IMR-90 (cell line): ENCODE measurements around the gene ZNF667. TPM values are rescaled to one million over a fixed set of nuclear protein-coding genes. Genes with fewer than 3 reads are reported as not detected.
A peak's percentile ranks its signal among the peaks of the same experiment; 100 is the strongest.

Experiments
- ATAC-seq: fragments of 200-7000 bp; cut with Tn5 transposase; 2 replicates; pipeline ENCODE4 v1.9.1; 2020; ENCODE audit warnings: low read depth, mild to moderate bottlenecking, moderate library complexity
- BruUV-seq: library from RNA; stranded (reverse); fragments of 400-500 nt; replicated peaks from 2 replicates; lab custom pipeline; 2021; lab: Mats Ljungman, UMichigan
- CTCF ChIA-PET: fragments of 300-600 bp; formaldehyde crosslinking; extraction: SDS; loops from one replicate; lab custom pipeline; 2021; ENCODE audit warnings: antibody characterized with exemption; lab: Yijun Ruan, JAX
- POLR2A ChIA-PET: fragments of 300-600 bp; sonication (Branson Sonifier 250); formaldehyde crosslinking; loops from one replicate; lab custom pipeline; 2022; ENCODE audit warnings: antibody characterized with exemption; ENCODE audit not compliant: unreplicated experiment; lab: Charles Lee
- DNase-seq: peaks from one replicate; pipeline ENCODE4 v3.0.0; 2013
- H2AFZ ChIP-seq: replicated peaks from 2 replicates; pipeline ENCODE3; 2013; ENCODE audit warnings: low read length, mild to moderate bottlenecking; ENCODE audit not compliant: poor library complexity
- H2AK5ac ChIP-seq: 2 replicates; pipeline ENCODE4 v1.6.1; 2013; ENCODE audit warnings: low read depth, low read length, inconsistent platforms
- H2AK9ac ChIP-seq: replicated peaks from 2 replicates; pipeline ENCODE3; 2013; ENCODE audit warnings: mild to moderate bottlenecking, low read depth, low read length, moderate library complexity; ENCODE audit not compliant: poor library complexity
- H2BK120ac ChIP-seq: 2 replicates; pipeline ENCODE4 v1.6.1; 2013; ENCODE audit warnings: low read depth, low read length, inconsistent platforms
- H2BK15ac ChIP-seq: 3 replicates; pipeline ENCODE4 v1.6.1; 2013; ENCODE audit warnings: low read depth, low read length, inconsistent platforms
- H2BK20ac ChIP-seq: 2 replicates; pipeline ENCODE4 v1.6.1; 2013; ENCODE audit warnings: low read depth, mild to moderate bottlenecking, inconsistent platforms, low read length, moderate library complexity
- H2BK5ac ChIP-seq: 2 replicates; pipeline ENCODE4 v1.6.1; 2013; ENCODE audit warnings: mild to moderate bottlenecking, low read depth, low read length, inconsistent platforms; ENCODE audit not compliant: poor library complexity, severe bottlenecking
- H3K14ac ChIP-seq: replicated peaks from 2 replicates; pipeline ENCODE4 v1.6.1; 2013; ENCODE audit warnings: low read depth, low read length, inconsistent platforms
- H3K18ac ChIP-seq: 2 replicates; pipeline ENCODE4 v1.6.1; 2013; ENCODE audit warnings: low read depth, low read length, control low read depth
- H3K23ac ChIP-seq: 2 replicates; pipeline ENCODE4 v1.6.1; 2013; ENCODE audit warnings: low read depth, low read length, inconsistent platforms
- H3K27ac ChIP-seq: 2 replicates; pipeline ENCODE4 v1.5.1; 2013; ENCODE audit warnings: mild to moderate bottlenecking, control low read depth, low read length; ENCODE audit not compliant: insufficient read depth
- H3K27me3 ChIP-seq: 2 replicates; pipeline ENCODE4 v1.6.1; 2013; ENCODE audit warnings: low read length; ENCODE audit not compliant: control insufficient read depth, insufficient read depth
- H3K36me3 ChIP-seq: 2 replicates; pipeline ENCODE4 v1.6.1; 2013; ENCODE audit warnings: low read length, mixed read lengths; ENCODE audit not compliant: control insufficient read depth, insufficient read depth
- H3K4ac ChIP-seq: 2 replicates; pipeline ENCODE4 v1.6.1; 2013; ENCODE audit warnings: low read depth, low read length, inconsistent platforms
- H3K4me1 ChIP-seq: 2 replicates; pipeline ENCODE4 v1.6.1; 2013; ENCODE audit warnings: low read length, mixed read lengths; ENCODE audit not compliant: control insufficient read depth, insufficient read depth
- H3K4me2 ChIP-seq: 2 replicates; pipeline ENCODE4 v1.6.1; 2013; ENCODE audit warnings: low read depth, mild to moderate bottlenecking, control low read depth, low read length, moderate library complexity
- H3K4me3 ChIP-seq: 2 replicates; pipeline ENCODE4 v1.5.1; 2013; ENCODE audit warnings: low read depth, mild to moderate bottlenecking, control low read depth, low read length, moderate library complexity; ENCODE audit not compliant: insufficient read depth
- H3K56ac ChIP-seq: 2 replicates; pipeline ENCODE4 v1.6.1; 2013; ENCODE audit warnings: low read length, inconsistent platforms; ENCODE audit not compliant: insufficient read depth; ENCODE audit errors: extremely low read depth
- H3K79me1 ChIP-seq, 2 experiments: 2 replicates each; pipeline ENCODE4 v1.6.1; 2013; ENCODE audit warnings: low read length in 2 of 2, inconsistent platforms in 1 of 2, low read depth in 1 of 2
- H3K9ac ChIP-seq: 2 replicates; pipeline ENCODE4 v1.6.1; 2013; ENCODE audit warnings: low read depth, low read length, control low read depth
- H3K9me1 ChIP-seq: 2 replicates; pipeline ENCODE4 v1.6.1; 2013; ENCODE audit warnings: low read length, inconsistent platforms; ENCODE audit not compliant: insufficient read depth
- H3K9me3 ChIP-seq: 2 replicates; pipeline ENCODE4 v1.6.1; 2013; ENCODE audit warnings: low read length; ENCODE audit not compliant: control insufficient read depth, insufficient read depth
- H4K20me1 ChIP-seq: 2 replicates; pipeline ENCODE4 v1.6.1; 2013; ENCODE audit warnings: low read length, inconsistent platforms; ENCODE audit not compliant: insufficient read depth
- H4K5ac ChIP-seq: 2 replicates; pipeline ENCODE4 v1.6.1; 2013; ENCODE audit warnings: mild to moderate bottlenecking, low read depth, low read length, control low read depth
- H4K8ac ChIP-seq, 2 experiments: 2 replicates each; pipeline ENCODE4 v1.6.1; 2013; ENCODE audit warnings: low read depth in 2 of 2, low read length in 2 of 2, control low read depth in 1 of 2, inconsistent platforms in 1 of 2
- H4K91ac ChIP-seq: 2 replicates; pipeline ENCODE4 v1.6.1; 2013; ENCODE audit warnings: low read depth, low read length, inconsistent platforms; ENCODE audit not compliant: insufficient read depth
- BHLHE40 ChIP-seq: fragments of 150-350 bp; IDR thresholded peaks from 2 replicates; pipeline ENCODE4 v1.6.1; 2016; ENCODE audit warnings: mild to moderate bottlenecking, low read depth, low read length
- CEBPB ChIP-seq: IDR thresholded peaks from 2 replicates; pipeline ENCODE4 v1.6.1; 2012; ENCODE audit warnings: low read depth, low read length, improper control_type of control experiment
- CHD1 ChIP-seq: IDR thresholded peaks from 2 replicates; pipeline ENCODE4 v1.6.1; 2012; ENCODE audit warnings: low read depth, low read length, improper control_type of control experiment
- CTCF ChIP-seq: conservative IDR thresholded peaks from 2 replicates; pipeline ENCODE4 v1.5.1; 2012; ENCODE audit warnings: mild to moderate bottlenecking, low read depth, low read length, improper control_type of control experiment
- FOS ChIP-seq: fragments of 150-350 bp; IDR thresholded peaks from 2 replicates; pipeline ENCODE4 v1.6.1; 2016; ENCODE audit warnings: low read depth, low read length
- MAFK ChIP-seq: IDR thresholded peaks from 2 replicates; pipeline ENCODE4 v1.6.1; 2012; ENCODE audit warnings: low read depth, low read length, improper control_type of control experiment
- MAZ ChIP-seq: IDR thresholded peaks from 2 replicates; pipeline ENCODE4 v1.6.1; 2012; ENCODE audit warnings: low read depth, mild to moderate bottlenecking, low read length, improper control_type of control experiment, moderate library complexity, borderline replicate concordance
- MXI1 ChIP-seq: IDR thresholded peaks from 2 replicates; pipeline ENCODE4 v1.6.1; 2012; ENCODE audit warnings: low read depth, mild to moderate bottlenecking, low read length, moderate library complexity, borderline replicate concordance
- NFE2L2 ChIP-seq: fragments of 150-350 bp; IDR thresholded peaks from 2 replicates; pipeline ENCODE4 v1.6.1; 2016; ENCODE audit warnings: low read depth, mild to moderate bottlenecking, low read length
- POLR2A ChIP-seq: IDR thresholded peaks from 2 replicates; pipeline ENCODE4 v1.6.1; 2012; ENCODE audit warnings: mild to moderate bottlenecking, low read depth, low read length
- RAD21 ChIP-seq: IDR thresholded peaks from 2 replicates; pipeline ENCODE4 v1.6.1; 2012; ENCODE audit warnings: low read length, improper control_type of control experiment
- RCOR1 ChIP-seq: IDR thresholded peaks from 2 replicates; pipeline ENCODE4 v1.6.1; 2012; ENCODE audit warnings: mild to moderate bottlenecking, low read length, improper control_type of control experiment; ENCODE audit not compliant: insufficient replicate concordance
- RFX5 ChIP-seq: IDR thresholded peaks from 2 replicates; pipeline ENCODE4 v1.8.0; 2012; ENCODE audit warnings: low read depth, mild to moderate bottlenecking, low read length, moderate library complexity
- SMC3 ChIP-seq: fragments of 150-350 bp; IDR thresholded peaks from 2 replicates; pipeline ENCODE4 v1.6.1; 2016; ENCODE audit warnings: low read depth, mild to moderate bottlenecking, antibody characterized with exemption, low read length, moderate library complexity
- WGBS, 2 experiments: methylation state at CpG; one replicate each; pipeline versions ENCODE4 v1.1.5 to v1.1.7; 2013; ENCODE audit warnings: missing lambda C conversion rate in 2 of 2; ENCODE audit not compliant: insufficient read length in 1 of 2; ENCODE audit errors: extremely low coverage in 2 of 2; 5-methylcytosine and 5-hydroxymethylcytosine counted together
- dilution Hi-C: fragments of 300-500 bp; cut with HindIII; formaldehyde crosslinking; loops from one replicate; pipeline ENCODE4 v1.14.3; 2018; ENCODE audit warnings: low sequenced_read_pairs; ENCODE audit not compliant: unreplicated experiment
- in situ Hi-C: fragments of 300-500 bp; cut with MboI; formaldehyde crosslinking; loops from 3 replicates; pipeline ENCODE4 v1.14.3; 2019; ENCODE audit warnings: low sequenced_read_pairs, inconsistent platforms, mixed read lengths
- intact Hi-C: fragments of 100-400 bp; cut with micrococcal nuclease; formaldehyde crosslinking; loops from 2 replicates; pipeline ENCODE4 v1.10.0; 2022
- polyA plus RNA-seq, 3 experiments: library from polyadenylated mRNA; depleted of rRNA; stranded (reverse); fragments of >200 nt; gene quantifications; 2 replicates each; pipeline ENCODE4 v1.2.3, GENCODE V29; 2012; ENCODE audit warnings: low replicate concordance in 1 of 3
- total RNA-seq: library from RNA; depleted of rRNA; stranded (reverse); fragments of >200 nt; gene quantifications from 2 replicates; pipeline ENCODE4 v1.2.3, GENCODE V29; 2012
- TF ChIP-seq, protein P1 (sequence below): fragments of 150-350 bp; IDR thresholded peaks from 2 replicates; pipeline ENCODE4 v1.6.1; 2016; ENCODE audit warnings: low read depth, mild to moderate bottlenecking, low read length, moderate library complexity, borderline replicate concordance
- TF ChIP-seq, protein P2 (sequence below): fragments of 150-350 bp; IDR thresholded peaks from 2 replicates; pipeline ENCODE4 v1.6.1; 2017; ENCODE audit warnings: mild to moderate bottlenecking, antibody characterized with exemption, low read length, low read depth

The ZNF667 gene
- total and polyA plus RNA-seq, 2 of the 4 experiments (the other 2 are of a cell fraction), result 1.8 to 3.4 TPM

DNA sequence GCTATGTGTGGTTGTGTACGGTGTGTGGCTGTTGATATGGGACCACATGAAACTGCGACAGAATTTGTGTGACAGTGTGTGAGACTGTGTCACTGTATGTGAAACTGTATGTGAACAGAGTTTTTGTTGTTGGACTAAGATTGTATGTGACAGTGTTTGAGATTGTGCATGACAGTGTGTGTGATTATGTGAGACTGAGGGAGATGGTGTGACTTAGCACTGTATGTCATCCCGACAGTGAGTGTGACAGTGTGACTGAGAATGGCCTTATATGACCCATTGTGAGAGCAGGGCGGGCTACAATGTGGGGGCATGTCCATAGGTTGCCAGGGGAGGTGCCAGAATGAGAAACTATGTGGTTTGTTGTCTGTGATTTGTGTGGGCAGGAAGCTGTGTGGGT is 72.1 kb downstream of the ZNF667 start:
- Histone ChIP-seq H2AK9ac (peak overlapping the region; percentile 97), H3K9me1 (peaks cover 7% of the 10 kb centered on the region), H3K23ac (peak overlapping the region; percentile 91; the same call in 1 of the 2 replicates), H3K79me1 (peaks cover 10 to 19% of the 10 kb centered on the region in 2 experiments), H3K18ac (no peak overlapping the region), H4K5ac (no peak overlapping the region), H3K27me3 (no peaks in the 10 kb centered on the region), H3K4ac (peak overlapping the region; percentile 93), H3K4me2 (peak overlapping the region; percentile 98), H3K14ac (peak overlapping the region; percentile 99; the same call in 1 of the 2 replicates), H2AFZ (no peak overlapping the region), H2AK5ac (peak overlapping the region; percentile 98), H3K4me3 (peak overlapping the region; percentile 79), H4K20me1 (no peaks in the 10 kb centered on the region), H3K36me3 (peaks cover 13% of the 10 kb centered on the region), H3K27ac (no peak overlapping the region), H4K91ac (no peak overlapping the region), H2BK20ac (no peak overlapping the region), H3K56ac (no peak overlapping the region), H2BK120ac (no peak overlapping the region), H4K8ac (peak overlapping the region; percentile 98 to 99; a peak in 1 of 4 replicates), H3K9ac (no peak overlapping the region; the same call in 1 of the 2 replicates), H3K9me3 (peaks cover 22% of the 10 kb centered on the region), H3K4me1 (no peaks in the 10 kb centered on the region), H2BK15ac (no peak overlapping the region), H2BK5ac (no peak overlapping the region)
- POLR2A ChIA-PET, result no interaction called here
- DNase-seq, result no peak
- intact Hi-C loops, result no loop called here
- in situ Hi-C loops, result loop anchor here (25.0 kb wide), 1 partner anchor 982 kb away; the partner anchor contains the start of gene ZNF548
- TF ChIP-seq CTCF (no peak), RFX5 (no peak), RCOR1 (no peak), RAD21 (no peak), POLR2A (no peak), BHLHE40 (no peak), CHD1 (no peak), NFE2L2 (no peak), FOS (no peak), MXI1 (no peak), MAFK (no peak), SMC3 (no peak), CEBPB (no peak), MAZ (no peak)
- TF ChIP-seq, protein P1, sequence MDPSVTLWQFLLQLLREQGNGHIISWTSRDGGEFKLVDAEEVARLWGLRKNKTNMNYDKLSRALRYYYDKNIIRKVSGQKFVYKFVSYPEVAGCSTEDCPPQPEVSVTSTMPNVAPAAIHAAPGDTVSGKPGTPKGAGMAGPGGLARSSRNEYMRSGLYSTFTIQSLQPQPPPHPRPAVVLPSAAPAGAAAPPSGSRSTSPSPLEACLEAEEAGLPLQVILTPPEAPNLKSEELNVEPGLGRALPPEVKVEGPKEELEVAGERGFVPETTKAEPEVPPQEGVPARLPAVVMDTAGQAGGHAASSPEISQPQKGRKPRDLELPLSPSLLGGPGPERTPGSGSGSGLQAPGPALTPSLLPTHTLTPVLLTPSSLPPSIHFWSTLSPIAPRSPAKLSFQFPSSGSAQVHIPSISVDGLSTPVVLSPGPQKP, result no peak
- TF ChIP-seq, protein P2, sequence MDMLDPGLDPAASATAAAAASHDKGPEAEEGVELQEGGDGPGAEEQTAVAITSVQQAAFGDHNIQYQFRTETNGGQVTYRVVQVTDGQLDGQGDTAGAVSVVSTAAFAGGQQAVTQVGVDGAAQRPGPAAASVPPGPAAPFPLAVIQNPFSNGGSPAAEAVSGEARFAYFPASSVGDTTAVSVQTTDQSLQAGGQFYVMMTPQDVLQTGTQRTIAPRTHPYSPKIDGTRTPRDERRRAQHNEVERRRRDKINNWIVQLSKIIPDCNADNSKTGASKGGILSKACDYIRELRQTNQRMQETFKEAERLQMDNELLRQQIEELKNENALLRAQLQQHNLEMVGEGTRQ, result no peak
- dilution Hi-C loops, result no loop called here
- CTCF ChIA-PET, result no interaction called here
- 88% methylated on average over 3 of the region's 4 CpGs; no CpG with 5 or more reads in 1 of the 2 experiments for WGBS, 2 experiments
- BruUV-seq, result no TSS peak
- no peak for ATAC-seq
